ENCODE data around the gene TMEM178B. TPM values are rescaled to one million over a fixed set of nuclear protein-coding genes. Genes with fewer than 3 reads are reported as not detected.

The TMEM178B gene
- total and polyA plus RNA-seq, 9 of the 15 experiments (the other 6 are each of a cell fraction or from before 2014, with no cell fraction given): under 0.01 to 0.03 (median 0.01) TPM; not detected in 5

DNA sequence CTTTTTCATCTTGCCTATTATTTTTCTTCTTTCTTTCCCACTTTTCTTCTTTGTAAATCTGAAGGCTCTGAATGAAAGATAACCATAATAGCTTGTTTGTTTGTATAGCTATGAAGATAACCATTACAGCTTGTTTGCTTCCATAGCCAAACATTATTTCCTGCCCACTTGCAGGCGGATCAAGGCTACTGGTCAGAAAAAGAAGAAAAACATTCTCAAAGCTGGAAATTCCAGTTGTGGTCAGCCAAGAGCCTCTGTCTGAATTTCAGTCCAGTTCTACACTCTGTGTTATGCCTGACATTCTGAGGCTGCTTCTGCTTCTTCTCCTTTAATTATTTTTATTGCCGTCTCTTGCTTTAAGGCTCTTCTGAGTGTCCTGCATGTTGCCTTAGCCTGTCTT, 48.9 kb downstream of the TMEM178B start:
- H3K79me2 ChIP-seq (ENCODE audit: control insufficient read depth, insufficient read depth, low read length): no peaks in the 10 kb centered on the region
- no peak overlapping the region for H3K9ac ChIP-seq (ENCODE audit: insufficient read depth in 1 of 2, low read depth in 2 of 2, low read length in 2 of 2)
- no peak overlapping the region for H3K27ac ChIP-seq (ENCODE audit: extremely low read depth, low read depth, low read length)
- 0% methylated on average over 2 of the region's 2 CpGs for WGBS (ENCODE audit: insufficient coverage, low coverage, missing lambda C conversion rate)
- ChIA-PET CTCF (ENCODE audit: low intra/inter-chr PET ratio) (no interaction called here), POLR2A (no interaction called here)
- BruUV-seq (replicated peaks): no TSS peak
- H3K9me3 ChIP-seq (replicated peaks; ENCODE audit: control insufficient read depth, insufficient read depth, low read depth, low read length): no peaks in the 10 kb centered on the region
- H3K4me2 ChIP-seq (ENCODE audit: insufficient read depth, low read length): no peak overlapping the region
- no peaks in the 10 kb centered on the region for H3K36me3 ChIP-seq (ENCODE audit: control insufficient read depth, insufficient read depth, low read length)
- ATAC-seq: no peak
- no peaks in the 10 kb centered on the region for H4K20me1 ChIP-seq (replicated peaks; ENCODE audit: control insufficient read depth, insufficient read depth, low read length)
- DNase-seq (ENCODE audit: extremely low read depth in 1 of 4, low spot score in 3 of 4): no peak
- in situ Hi-C loops (cut with MboI): no loop called here
- no peak for FAIRE-seq
- H3K9me1 ChIP-seq (ENCODE audit: control insufficient read depth, insufficient read depth, low read length): no peaks in the 10 kb centered on the region
- H3K4me3 ChIP-seq: no peak overlapping the region
- H2AFZ ChIP-seq (ENCODE audit: low read depth, low read length): no peak overlapping the region
- intact Hi-C loops (cut with micrococcal nuclease): no loop called here
- no peaks in the 10 kb centered on the region for H3K4me1 ChIP-seq (replicated peaks in 1 of 2; ENCODE audit: control insufficient read depth in 2 of 2, insufficient read depth in 2 of 2, low read length in 2 of 2)
- H3K27me3 ChIP-seq (ENCODE audit: control insufficient read depth in 2 of 2, insufficient read depth in 2 of 2, low read length in 2 of 2): no peaks in the 10 kb centered on the region; a peak in 1 of 5 replicates
- TF ChIP-seq YBX1 (IDR thresholded peaks at IDR 0.05) (no peak), IFI16 (CRISPR knock-in tag; IDR thresholded peaks at IDR 0.05) (no peak), DIDO1 (tag; IDR thresholded peaks at IDR 0.05; ENCODE audit: low read depth) (no peak), CBX5 (IDR thresholded peaks at IDR 0.05; ENCODE audit: borderline replicate concordance, low read depth) (no peak), ILK (tag; IDR thresholded peaks at IDR 0.05; ENCODE audit: borderline replicate concordance, low read depth) (no peak), KAT8 (IDR thresholded peaks at IDR 0.05; ENCODE audit: low read depth) (no peak), ATF1 (CRISPR knock-in tag; IDR thresholded peaks at IDR 0.05) (no peak), ATF1 (tag; IDR thresholded peaks at IDR 0.05) (no peak), ZNF165 (CRISPR knock-in tag; IDR thresholded peaks at IDR 0.05; ENCODE audit: borderline replicate concordance) (no peak), BDP1 (IDR thresholded peaks at IDR 0.05; ENCODE audit: insufficient read depth, insufficient read length) (no peak)
- TF ChIP-seq, protein P1, sequence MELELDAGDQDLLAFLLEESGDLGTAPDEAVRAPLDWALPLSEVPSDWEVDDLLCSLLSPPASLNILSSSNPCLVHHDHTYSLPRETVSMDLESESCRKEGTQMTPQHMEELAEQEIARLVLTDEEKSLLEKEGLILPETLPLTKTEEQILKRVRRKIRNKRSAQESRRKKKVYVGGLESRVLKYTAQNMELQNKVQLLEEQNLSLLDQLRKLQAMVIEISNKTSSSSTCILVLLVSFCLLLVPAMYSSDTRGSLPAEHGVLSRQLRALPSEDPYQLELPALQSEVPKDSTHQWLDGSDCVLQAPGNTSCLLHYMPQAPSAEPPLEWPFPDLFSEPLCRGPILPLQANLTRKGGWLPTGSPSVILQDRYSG (tag; conservative IDR thresholded peaks at IDR 0.05; ENCODE audit: low read depth): no peak
- TF ChIP-seq, protein P2, sequence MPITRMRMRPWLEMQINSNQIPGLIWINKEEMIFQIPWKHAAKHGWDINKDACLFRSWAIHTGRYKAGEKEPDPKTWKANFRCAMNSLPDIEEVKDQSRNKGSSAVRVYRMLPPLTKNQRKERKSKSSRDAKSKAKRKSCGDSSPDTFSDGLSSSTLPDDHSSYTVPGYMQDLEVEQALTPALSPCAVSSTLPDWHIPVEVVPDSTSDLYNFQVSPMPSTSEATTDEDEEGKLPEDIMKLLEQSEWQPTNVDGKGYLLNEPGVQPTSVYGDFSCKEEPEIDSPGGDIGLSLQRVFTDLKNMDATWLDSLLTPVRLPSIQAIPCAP (CRISPR knock-in tag; IDR thresholded peaks at IDR 0.05; ENCODE audit: borderline replicate concordance): no peak
- TF ChIP-seq, protein P3, sequence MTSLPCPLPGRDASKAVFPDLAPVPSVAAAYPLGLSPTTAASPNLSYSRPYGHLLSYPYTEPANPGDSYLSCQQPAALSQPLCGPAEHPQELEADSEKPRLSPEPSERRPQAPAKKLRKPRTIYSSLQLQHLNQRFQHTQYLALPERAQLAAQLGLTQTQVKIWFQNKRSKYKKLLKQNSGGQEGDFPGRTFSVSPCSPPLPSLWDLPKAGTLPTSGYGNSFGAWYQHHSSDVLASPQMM (CRISPR knock-in tag; IDR thresholded peaks at IDR 0.05): no peak
- TF ChIP-seq, protein P4, sequence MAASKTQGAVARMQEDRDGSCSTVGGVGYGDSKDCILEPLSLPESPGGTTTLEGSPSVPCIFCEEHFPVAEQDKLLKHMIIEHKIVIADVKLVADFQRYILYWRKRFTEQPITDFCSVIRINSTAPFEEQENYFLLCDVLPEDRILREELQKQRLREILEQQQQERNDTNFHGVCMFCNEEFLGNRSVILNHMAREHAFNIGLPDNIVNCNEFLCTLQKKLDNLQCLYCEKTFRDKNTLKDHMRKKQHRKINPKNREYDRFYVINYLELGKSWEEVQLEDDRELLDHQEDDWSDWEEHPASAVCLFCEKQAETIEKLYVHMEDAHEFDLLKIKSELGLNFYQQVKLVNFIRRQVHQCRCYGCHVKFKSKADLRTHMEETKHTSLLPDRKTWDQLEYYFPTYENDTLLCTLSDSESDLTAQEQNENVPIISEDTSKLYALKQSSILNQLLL (CRISPR knock-in tag; IDR thresholded peaks at IDR 0.05; ENCODE audit: borderline replicate concordance): no peak
- TF ChIP-seq, protein P5, sequence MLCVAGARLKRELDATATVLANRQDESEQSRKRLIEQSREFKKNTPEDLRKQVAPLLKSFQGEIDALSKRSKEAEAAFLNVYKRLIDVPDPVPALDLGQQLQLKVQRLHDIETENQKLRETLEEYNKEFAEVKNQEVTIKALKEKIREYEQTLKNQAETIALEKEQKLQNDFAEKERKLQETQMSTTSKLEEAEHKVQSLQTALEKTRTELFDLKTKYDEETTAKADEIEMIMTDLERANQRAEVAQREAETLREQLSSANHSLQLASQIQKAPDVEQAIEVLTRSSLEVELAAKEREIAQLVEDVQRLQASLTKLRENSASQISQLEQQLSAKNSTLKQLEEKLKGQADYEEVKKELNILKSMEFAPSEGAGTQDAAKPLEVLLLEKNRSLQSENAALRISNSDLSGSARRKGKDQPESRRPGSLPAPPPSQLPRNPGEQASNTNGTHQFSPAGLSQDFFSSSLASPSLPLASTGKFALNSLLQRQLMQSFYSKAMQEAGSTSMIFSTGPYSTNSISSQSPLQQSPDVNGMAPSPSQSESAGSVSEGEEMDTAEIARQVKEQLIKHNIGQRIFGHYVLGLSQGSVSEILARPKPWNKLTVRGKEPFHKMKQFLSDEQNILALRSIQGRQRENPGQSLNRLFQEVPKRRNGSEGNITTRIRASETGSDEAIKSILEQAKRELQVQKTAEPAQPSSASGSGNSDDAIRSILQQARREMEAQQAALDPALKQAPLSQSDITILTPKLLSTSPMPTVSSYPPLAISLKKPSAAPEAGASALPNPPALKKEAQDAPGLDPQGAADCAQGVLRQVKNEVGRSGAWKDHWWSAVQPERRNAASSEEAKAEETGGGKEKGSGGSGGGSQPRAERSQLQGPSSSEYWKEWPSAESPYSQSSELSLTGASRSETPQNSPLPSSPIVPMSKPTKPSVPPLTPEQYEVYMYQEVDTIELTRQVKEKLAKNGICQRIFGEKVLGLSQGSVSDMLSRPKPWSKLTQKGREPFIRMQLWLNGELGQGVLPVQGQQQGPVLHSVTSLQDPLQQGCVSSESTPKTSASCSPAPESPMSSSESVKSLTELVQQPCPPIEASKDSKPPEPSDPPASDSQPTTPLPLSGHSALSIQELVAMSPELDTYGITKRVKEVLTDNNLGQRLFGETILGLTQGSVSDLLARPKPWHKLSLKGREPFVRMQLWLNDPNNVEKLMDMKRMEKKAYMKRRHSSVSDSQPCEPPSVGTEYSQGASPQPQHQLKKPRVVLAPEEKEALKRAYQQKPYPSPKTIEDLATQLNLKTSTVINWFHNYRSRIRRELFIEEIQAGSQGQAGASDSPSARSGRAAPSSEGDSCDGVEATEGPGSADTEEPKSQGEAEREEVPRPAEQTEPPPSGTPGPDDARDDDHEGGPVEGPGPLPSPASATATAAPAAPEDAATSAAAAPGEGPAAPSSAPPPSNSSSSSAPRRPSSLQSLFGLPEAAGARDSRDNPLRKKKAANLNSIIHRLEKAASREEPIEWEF (CRISPR knock-in tag; IDR thresholded peaks at IDR 0.05): no peak
